BJ (cell line): Measurements from ENCODE around the gene ATP11A. TPM values are rescaled to one million over a fixed set of nuclear protein-coding genes. Genes with fewer than 3 reads are reported as not detected.
"Not testable (repeated sequence)": the region's sequence is repeated elsewhere in the genome, so short reads cannot be mapped to it uniquely, and the experiment has no call there.

Experiments used
- CTCF ChIA-PET: fragments of 350-600 bp; formaldehyde crosslinking; extraction: SDS; loops from one replicate; lab custom pipeline; 2021; ENCODE audit warnings: antibody characterized with exemption, inconsistent platforms; lab: Yijun Ruan, JAX
- POLR2A ChIA-PET: fragments of 300-600 bp; sonication (Branson Sonifier 250); formaldehyde crosslinking; extraction: SDS; loops from one replicate; lab custom pipeline; 2021; ENCODE audit warnings: antibody characterized with exemption; lab: Charles Lee
- DNase-seq: peaks from one replicate; pipeline ENCODE4 v3.0.0-alpha.2; 2011; ENCODE audit warnings: low read depth
- H3K27me3 ChIP-seq: 2 replicates; pipeline ENCODE4 v1.6.0; 2011; ENCODE audit warnings: low read length; ENCODE audit not compliant: control insufficient read depth, insufficient read depth
- H3K36me3 ChIP-seq: 2 replicates; pipeline ENCODE4 v1.5.1; 2011; ENCODE audit warnings: low read length; ENCODE audit not compliant: control insufficient read depth, insufficient read depth
- H3K4me3 ChIP-seq: 2 replicates; pipeline ENCODE4 v1.5.1; 2011; ENCODE audit warnings: low read depth, mild to moderate bottlenecking, control low read depth, low read length
- CTCF ChIP-seq: IDR thresholded peaks from 2 replicates; pipeline ENCODE4 v1.5.1; 2011; ENCODE audit warnings: low read depth, mild to moderate bottlenecking, control low read depth, inconsistent platforms, low read length, moderate library complexity; ENCODE audit not compliant: insufficient read depth
- polyA plus RNA-seq: library from polyadenylated mRNA; depleted of rRNA; stranded (reverse); fragments of >200 nt; gene quantifications from 2 replicates; pipeline ENCODE4 v1.2.3, GENCODE V29; 2011

ATP11A gene
- polyA plus RNA-seq, 1 experiment: 1.9 TPM

GRCh38 chr13:112783978-112784371 lies 94.1 kb downstream of the ATP11A start:
- TF ChIP-seq CTCF: no peak
- Histone ChIP-seq H3K27me3 (no peaks in the 10 kb centered on the region), H3K4me3 (no peak overlapping the region), H3K36me3 (no peaks in the 10 kb centered on the region; the same call in 1 of the 2 replicates)
- POLR2A ChIA-PET: no interaction called here
- CTCF ChIA-PET: no interaction called here
- no peak for DNase-seq

GRCh38 chr13:112784811-112785482 lies 95.1 kb downstream of the ATP11A start:
- POLR2A ChIA-PET: no interaction called here
- Histone ChIP-seq H3K4me3 (no peak overlapping the region), H3K27me3 (no peaks in the 10 kb centered on the region), H3K36me3 (no peaks in the 10 kb centered on the region; the same call in 1 of the 2 replicates)
- no peak for DNase-seq
- CTCF ChIA-PET: no interaction called here
- no peak for TF ChIP-seq CTCF

GRCh38 chr13:112785483-112785856 lies 95.6 kb downstream of the ATP11A start:
- H3K27me3 ChIP-seq: no peaks in the 10 kb centered on the region
- H3K4me3 ChIP-seq: no peak overlapping the region
- TF ChIP-seq CTCF: no peak
- POLR2A ChIA-PET: no interaction called here
- H3K36me3 ChIP-seq: no peaks in the 10 kb centered on the region; the same call in 1 of the 2 replicates
- no peak for DNase-seq
- CTCF ChIA-PET: no interaction called here

- DNase-seq, H3K27me3 ChIP-seq, H3K36me3 ChIP-seq, POLR2A ChIA-PET, H3K4me3 ChIP-seq, CTCF ChIA-PET: not testable (repeated sequence)
Measured at GRCh38 chr13:112786810-112787209, 97.0 kb downstream of the ATP11A start.

DNA sequence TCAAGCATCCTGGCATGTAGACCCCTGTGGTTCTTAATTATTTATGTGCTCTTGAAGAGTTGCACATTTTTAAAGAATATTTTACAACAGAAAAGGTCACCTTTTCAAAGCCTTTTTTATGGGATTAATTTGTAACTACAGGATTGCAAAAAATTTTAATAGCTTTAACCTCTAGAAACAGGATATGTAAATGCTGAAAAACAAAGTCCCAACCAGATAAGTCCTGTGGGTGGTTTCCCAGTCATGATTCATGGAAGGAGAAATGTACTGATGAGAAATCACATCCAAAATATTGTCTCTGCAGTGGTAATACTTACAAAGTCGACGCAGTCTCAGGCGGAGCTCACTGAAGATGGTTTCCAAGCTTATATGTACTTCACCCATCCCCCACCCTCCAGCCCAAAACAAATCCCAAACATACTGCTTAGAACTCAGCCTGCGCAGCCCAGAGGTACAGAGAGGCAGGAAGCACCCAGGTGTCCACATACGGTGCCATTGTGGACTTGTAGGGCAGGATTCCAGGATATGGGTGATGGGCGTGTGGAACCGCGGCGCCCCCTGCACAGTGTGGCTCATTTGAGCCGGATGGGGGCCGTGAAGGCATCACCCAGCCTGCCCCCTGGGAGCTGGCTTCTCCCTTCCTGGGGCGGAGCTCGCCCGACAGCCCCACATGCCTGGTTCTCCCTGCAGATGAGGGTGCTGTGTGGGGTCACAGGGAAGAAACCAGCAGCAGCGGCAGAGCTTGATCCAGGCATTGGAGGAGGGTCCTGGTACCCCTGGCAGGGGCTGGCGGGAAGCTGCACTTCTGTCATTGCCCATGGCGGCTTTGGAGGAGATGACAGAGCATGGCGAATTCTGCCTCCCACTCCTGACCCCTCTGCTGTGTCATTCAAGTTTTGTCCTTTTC lies 101.2 kb downstream of the ATP11A start:
- H3K4me3 ChIP-seq: no peak overlapping the region
- TF ChIP-seq CTCF: no peak
- H3K27me3 ChIP-seq: no peaks in the 10 kb centered on the region
- H3K36me3 ChIP-seq: no peaks in the 10 kb centered on the region
- DNase-seq: no peak
- ChIA-PET POLR2A (no interaction called here), CTCF (no interaction called here)
